Endothelial cell (in vitro differentiated cells): ENCODE data around the gene GNAO1. TPM values are rescaled to one million over a fixed set of nuclear protein-coding genes. Genes with fewer than 3 reads are reported as not detected.

Experiments used
- DNase-seq: peaks from one replicate; pipeline ENCODE4 v3.0.0; 2021; ENCODE audit warnings: low spot score
- H3K27ac Mint-ChIP-seq: one replicate; pipeline ENCODE4 v1.8.0; 2021; ENCODE audit warnings: mixed read lengths, inconsistent platforms; ENCODE audit not compliant: unreplicated experiment
- H3K27me3 Mint-ChIP-seq: one replicate; pipeline ENCODE4 v1.8.0; 2021; ENCODE audit warnings: mild to moderate bottlenecking, moderate library complexity, mixed read lengths, inconsistent platforms; ENCODE audit not compliant: unreplicated experiment
- H3K36me3 Mint-ChIP-seq: one replicate; pipeline ENCODE4 v1.8.0; 2021; ENCODE audit warnings: mild to moderate bottlenecking, low read depth, mixed read lengths, inconsistent platforms; ENCODE audit not compliant: unreplicated experiment
- H3K4me1 Mint-ChIP-seq: one replicate; pipeline ENCODE4 v1.8.0; 2021; ENCODE audit warnings: mild to moderate bottlenecking, mixed read lengths, inconsistent platforms; ENCODE audit not compliant: unreplicated experiment
- H3K4me3 Mint-ChIP-seq: one replicate; pipeline ENCODE4 v1.8.0; 2021; ENCODE audit warnings: mild to moderate bottlenecking, mixed read lengths, inconsistent platforms; ENCODE audit not compliant: unreplicated experiment
- H3K9me3 Mint-ChIP-seq: one replicate; pipeline ENCODE4 v1.8.0; 2021; ENCODE audit warnings: mixed read lengths, inconsistent platforms; ENCODE audit not compliant: unreplicated experiment
- CTCF ChIP-seq: fragments of 200-600 bp; sonication (generic); IDR thresholded peaks from one replicate; pipeline ENCODE4 v1.5.0; 2021; ENCODE audit warnings: antibody characterized with exemption; ENCODE audit not compliant: unreplicated experiment
- total RNA-seq: library from RNA; stranded (reverse); fragmentation: NEBNext Ultra II Directional; extraction: Animal tissue kit (Norgen Biotek cat#: 25700); gene quantifications from one replicate; pipeline ENCODE4 v1.2.1, GENCODE V29; 2021; ENCODE audit not compliant: unreplicated experiment

Gene GNAO1
- total RNA-seq, 1 donor from 2014 or later: 0.69 TPM

DNA sequence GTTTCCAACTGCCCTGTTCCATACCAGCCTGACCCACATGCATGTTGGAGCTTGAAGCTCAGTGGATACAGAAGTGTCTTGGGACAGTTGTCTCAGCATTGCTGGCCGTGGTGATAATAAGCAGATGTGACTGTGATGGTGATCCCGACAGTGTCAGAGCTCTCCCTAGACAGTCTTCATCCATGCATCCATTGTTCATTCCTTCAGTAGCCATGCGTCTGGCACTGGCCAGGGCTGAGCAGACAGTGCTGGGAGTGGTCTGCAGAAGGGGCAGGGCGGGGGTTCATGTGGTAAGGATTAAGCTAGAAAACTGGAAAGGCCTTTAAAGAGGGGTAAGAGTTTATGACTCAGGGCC is 68.1 kb downstream of the GNAO1 start:
- H3K27ac Mint-ChIP-seq: no peak overlapping the region

DNA sequence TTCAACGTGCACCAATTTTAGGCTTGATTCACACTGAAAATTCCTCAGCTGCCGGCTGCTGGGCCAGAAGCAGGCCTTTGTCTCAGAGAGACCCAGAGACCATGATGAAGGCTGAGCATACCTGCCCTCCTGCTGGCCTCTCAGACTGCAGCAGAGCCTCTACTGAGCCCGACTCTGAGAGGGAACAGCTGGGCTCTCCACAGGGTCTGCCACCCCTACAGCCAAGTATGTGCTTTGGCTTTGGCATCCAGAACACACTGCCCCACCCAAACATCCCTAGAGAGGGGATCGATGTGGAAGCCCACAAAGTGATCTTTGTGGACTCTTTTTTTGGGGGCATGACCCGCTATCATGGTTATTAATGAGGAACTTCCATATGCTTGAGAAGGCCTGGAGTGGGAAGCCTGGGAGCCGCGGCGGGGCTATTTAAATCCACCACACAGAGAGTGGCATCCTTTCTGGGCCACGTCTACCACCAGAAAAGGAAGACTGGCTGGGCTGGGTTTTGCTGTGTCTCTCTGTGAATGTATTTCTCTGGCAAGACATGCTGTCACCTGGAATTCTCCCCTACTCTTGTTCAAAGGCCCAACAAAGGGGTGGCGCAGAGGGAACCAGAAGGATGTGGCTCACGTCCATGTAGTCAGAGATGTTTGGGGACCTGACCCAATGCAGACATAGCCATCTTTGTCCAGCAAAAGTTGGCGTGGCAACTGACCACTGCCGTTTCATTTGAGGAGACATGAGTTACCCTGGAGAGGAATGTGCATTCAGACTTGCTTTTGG is 69.3 kb downstream of the GNAO1 start:
- Mint-ChIP-seq H3K27me3 (no peaks in the 10 kb centered on the region), H3K27ac (no peak overlapping the region), H3K9me3 (no peaks in the 10 kb centered on the region), H3K4me1 (peaks cover 9% of the 10 kb centered on the region), H3K4me3 (no peak overlapping the region), H3K36me3 (no peaks in the 10 kb centered on the region)
- TF ChIP-seq CTCF: no peak
- DNase-seq: no peak

More for the DNA sequence above, 68.1 kb downstream of the GNAO1 start:
- Mint-ChIP-seq H3K36me3 (no peaks in the 10 kb centered on the region), H3K9me3 (no peaks in the 10 kb centered on the region), H3K27me3 (no peaks in the 10 kb centered on the region), H3K4me3 (no peak overlapping the region), H3K4me1 (peaks cover 9% of the 10 kb centered on the region)
- TF ChIP-seq CTCF: no peak
- DNase-seq: no peak

- TF ChIP-seq CTCF: no peak
- no peaks in the 10 kb centered on the region for H3K9me3 Mint-ChIP-seq
- peaks cover 9% of the 10 kb centered on the region for H3K4me1 Mint-ChIP-seq
- H3K4me3 Mint-ChIP-seq: no peak overlapping the region
- H3K27me3 Mint-ChIP-seq: no peaks in the 10 kb centered on the region
- H3K27ac Mint-ChIP-seq: no peak overlapping the region
- no peaks in the 10 kb centered on the region for H3K36me3 Mint-ChIP-seq
- no peak for DNase-seq
These were observed 70.4 kb downstream of the GNAO1 start for GRCh38 chr16:56261656-56262055.

DNA sequence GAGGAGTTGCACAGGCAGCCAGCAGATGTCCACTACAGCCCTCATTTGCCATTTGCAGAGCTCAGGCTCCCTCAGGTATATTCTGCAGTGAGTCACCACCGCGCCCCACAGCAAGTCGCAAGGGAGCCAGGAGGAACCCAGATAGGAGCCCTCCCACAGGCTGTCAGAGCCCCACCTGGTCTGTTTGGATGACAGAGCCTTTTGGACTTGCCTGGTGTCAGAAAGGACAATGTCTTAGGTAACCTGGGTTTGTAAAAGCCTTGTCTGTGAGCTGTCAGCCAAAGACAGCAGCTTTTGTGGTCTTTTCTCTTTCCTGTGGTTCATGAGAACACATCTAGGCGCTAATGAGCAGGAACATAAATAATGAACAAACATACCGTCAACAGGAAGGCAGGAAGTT is 70.9 kb downstream of the GNAO1 start:
- no peaks in the 10 kb centered on the region for H3K27me3 Mint-ChIP-seq
- DNase-seq: no peak
- H3K9me3 Mint-ChIP-seq: no peaks in the 10 kb centered on the region
- H3K4me1 Mint-ChIP-seq: peaks cover 9% of the 10 kb centered on the region
- TF ChIP-seq CTCF: no peak
- no peaks in the 10 kb centered on the region for H3K36me3 Mint-ChIP-seq
- no peak overlapping the region for H3K27ac Mint-ChIP-seq
- no peak overlapping the region for H3K4me3 Mint-ChIP-seq

- Mint-ChIP-seq H3K4me1 (peaks cover 9% of the 10 kb centered on the region), H3K27ac (no peak overlapping the region), H3K27me3 (no peaks in the 10 kb centered on the region), H3K4me3 (no peak overlapping the region), H3K9me3 (no peaks in the 10 kb centered on the region), H3K36me3 (no peaks in the 10 kb centered on the region)
- no peak for TF ChIP-seq CTCF
- no peak for DNase-seq
These were observed 71.4 kb downstream of the GNAO1 start for GRCh38 chr16:56262551-56263245.
